SK-N-DZ (cell line): Measurements from ENCODE around the gene TTLL11.
"Not testable (repeated sequence)": the region's sequence is repeated elsewhere in the genome, so short reads cannot be mapped to it uniquely, and the experiment has no call there.

Experiments used
- DNase-seq: peaks from one replicate; pipeline ENCODE4 v3.0.0-alpha.2; 2015; ENCODE audit warnings: low spot score

TTLL11 gene

DNA sequence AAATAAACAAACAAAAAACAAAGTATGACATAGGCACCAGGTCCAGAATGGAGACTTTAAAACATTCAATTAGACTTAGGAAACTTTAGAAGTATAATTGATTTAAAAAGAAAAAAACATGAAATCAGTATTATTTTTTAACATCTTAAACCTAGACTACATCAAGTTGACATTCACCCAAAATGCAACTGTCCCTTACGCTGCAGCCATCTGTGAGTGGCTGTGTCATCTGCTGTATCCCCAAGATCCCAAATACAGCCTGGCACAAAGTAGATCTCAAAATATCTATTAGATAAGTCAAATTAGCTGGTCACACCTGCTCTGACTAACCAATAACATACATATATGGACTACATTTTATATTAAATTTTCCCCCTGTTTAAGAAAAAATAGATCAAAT is 7.8 kb downstream of the TTLL11 start:
- no peak for DNase-seq

DNA sequence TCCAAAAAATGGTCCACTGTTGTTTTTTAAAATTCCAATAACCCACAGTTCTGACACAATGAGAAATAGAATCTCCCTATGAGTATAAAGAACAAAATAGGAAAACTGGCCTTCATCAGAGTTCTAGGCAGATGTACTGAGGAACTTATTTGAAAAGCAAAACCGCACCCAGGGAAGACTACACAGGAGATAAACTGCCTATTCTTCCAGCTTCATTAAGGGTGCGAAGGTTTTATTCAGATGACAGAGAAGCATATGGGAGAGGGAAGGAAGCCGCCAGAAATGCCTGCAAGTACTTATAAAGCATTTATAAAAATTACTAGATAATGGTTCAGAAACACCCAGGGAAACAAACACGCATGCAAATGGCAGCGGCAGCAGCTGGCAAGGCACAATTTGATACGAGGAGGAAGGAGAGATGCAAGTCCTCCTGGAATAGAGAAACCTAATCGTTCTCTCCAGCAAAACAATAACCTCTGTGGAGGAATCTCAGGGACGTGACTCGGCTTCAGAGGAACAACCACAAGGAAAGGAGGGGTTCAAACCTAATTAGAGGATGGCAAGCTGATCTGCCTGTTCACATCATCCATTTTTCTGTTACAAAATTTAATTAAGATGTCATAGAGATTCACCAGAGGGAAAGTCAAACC is 9.0 kb downstream of the TTLL11 start:
- peak; percentile 87 for DNase-seq

DNA sequence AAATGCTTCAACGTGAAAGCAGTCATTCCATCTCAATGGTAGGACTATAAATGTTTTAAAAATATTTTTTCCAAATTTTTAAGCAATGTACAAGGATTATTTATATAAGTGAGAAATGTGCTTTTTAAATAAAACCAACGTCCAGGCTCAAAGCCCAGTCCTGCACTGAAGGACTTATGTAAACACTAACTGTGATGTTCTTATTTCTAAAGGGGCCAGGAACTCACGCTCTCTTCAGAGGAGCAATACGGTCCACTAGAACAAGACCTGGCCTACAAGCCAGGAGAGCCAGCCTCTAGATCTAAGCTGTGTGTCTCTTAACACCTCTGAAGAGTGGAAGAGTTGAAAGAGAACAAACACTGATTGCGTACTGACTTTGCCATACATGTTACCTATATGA is 12.1 kb downstream of the TTLL11 start:
- DNase-seq, result no peak

DNA sequence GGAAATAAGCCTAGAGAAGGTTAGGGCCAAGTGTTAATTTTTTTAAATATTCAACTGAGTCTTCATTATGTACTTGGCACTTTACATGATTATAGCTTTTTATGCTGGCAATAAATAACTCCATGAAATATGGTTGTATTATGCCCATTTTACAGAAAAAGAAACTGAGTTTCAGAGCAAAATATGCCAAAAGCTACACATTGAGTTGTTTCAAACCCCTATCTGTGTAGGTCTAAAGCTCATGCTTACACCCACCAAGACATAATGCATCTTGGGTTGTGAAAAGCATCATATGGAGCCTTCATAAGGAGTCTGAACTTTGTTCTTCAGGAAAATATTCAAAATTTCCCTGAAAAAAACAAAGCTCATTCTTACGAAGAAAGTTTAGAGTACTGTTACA is 14.6 kb downstream of the TTLL11 start:
- no peak for DNase-seq

DNA sequence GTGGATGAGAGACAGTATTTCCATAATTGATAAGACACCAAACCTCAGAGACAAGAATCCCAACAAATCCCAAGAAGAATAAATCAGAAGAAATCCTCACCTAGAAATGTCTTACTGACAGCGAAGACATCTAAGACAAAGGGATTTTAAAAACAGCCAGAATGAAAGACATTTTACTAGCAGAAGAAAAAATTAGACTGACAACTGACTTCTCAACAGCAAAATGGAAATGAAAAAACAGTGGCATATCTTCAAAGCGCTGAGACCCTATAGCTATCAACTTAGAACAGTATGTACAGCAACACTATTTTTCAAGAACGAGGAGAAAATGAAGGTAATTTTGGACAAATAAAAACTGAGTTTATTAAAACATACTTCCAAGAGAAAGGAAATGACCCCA is 16.3 kb downstream of the TTLL11 start:
- no peak for DNase-seq

DNA sequence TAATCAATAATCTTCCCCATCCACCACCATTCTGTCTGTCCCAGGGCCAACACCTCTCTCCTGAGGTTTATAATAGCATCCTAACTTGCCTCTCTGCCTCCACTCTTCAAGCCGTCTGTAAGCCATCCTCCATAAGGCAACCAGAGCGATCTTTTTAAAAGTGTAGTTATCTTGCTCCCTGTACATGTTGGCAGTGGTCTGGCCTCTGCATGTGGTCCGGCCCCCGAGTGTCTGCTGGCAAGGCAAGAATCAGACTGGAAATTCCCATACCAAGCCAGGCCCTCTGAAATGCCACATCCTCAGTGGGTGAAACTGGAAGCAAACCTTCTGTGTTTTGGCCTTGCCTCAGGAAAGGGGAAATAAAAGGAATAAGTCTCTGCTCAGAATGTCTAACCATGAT is 17.0 kb downstream of the TTLL11 start:
- DNase-seq, result no peak

DNA sequence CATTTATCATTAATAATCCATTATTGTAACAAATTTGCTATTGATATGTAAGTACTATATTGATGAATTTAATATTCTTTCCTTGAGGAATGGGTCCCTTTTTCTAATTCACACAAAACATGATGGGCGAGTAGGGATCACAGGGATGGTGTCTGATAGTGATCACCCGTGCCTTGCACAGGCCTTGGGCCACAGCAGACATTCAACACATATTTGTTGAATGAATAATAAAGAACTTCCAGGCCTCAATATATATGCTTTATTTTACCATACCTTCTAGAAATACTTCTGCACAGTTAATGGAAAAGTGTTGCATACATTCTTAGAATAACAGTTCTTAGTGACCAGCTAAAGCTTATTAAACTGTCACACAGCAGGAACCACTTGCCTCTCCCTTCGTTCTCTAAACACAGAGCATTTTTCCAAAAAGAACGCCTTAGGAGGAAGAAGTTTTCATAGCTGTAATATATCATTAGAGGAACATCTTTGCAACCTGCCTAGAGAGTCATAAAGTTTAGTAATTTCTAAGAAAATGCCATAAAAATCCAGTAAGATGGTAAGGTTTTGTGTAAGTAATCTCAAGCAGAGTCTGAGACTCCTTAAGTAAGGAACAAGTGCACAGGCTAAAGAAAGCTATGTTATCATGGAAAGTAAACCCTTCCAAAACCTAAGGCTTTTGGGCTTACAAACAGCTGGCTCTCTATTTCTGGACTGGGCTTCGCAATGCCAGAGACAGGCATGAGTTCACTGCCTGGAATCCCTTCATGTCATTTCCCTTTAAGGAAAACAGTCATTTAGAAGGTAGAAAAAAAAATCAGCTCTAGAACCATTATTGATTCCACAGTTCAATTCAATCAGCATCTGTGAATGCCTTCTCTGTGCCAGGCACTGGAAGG is 17.7 kb downstream of the TTLL11 start:
- DNase-seq, result no peak

DNA sequence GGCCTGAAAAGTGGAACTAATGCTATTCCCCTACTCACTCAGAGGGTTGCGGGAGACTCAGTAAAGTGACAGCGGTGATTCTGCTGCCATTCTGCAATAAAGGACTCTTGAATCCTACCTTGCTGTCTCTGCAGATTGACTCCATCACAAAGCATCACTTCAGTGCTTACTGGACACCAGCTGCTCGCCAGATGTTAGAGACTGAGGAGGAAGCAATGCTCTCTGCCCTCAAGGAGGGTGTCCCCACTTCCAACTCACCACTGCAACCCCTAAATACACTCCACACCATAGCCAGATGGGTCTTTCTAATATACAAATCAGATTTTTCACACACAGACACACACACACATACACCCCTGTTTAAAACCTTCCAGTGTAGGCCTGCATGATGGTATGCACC is 21.4 kb downstream of the TTLL11 start:
- DNase-seq, result no peak

DNA sequence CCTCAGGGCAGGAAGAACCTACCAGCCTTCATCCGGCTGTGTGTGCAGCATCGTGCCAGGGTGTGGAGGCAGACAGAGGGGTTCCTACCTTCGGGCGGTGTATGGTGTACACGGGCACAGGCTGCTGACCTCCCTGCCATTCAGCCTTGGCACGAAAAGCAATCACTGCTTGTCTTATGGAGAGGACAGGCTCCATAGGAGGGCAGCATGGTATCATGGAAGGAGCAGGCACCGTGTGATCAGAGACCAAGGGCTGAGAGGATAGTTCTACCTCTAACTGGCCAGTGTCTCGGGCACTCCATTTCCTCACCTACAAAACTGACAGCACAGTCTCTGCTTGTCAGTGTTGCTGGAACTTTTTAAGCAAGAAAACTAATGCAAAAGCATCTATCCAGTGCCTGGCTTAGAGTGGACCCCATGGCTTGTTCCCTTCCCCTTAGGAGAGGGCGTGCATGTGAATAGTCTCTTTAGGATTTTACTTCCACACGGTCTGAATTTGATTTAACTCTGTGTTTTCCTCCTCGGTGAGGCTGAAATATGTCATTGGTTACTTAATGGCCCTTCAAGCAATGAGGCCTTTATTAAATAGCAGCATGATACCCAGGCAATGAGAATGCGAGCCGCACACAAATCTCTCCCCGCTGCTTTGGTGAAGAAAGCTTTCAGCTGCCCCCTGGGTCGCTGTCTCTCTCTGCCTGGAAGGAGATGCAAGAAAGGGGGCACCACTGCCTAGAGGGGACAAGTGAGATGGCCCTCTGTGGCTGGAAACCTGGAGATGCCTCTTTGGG is 22.2 kb downstream of the TTLL11 start:
- no peak for DNase-seq

DNA sequence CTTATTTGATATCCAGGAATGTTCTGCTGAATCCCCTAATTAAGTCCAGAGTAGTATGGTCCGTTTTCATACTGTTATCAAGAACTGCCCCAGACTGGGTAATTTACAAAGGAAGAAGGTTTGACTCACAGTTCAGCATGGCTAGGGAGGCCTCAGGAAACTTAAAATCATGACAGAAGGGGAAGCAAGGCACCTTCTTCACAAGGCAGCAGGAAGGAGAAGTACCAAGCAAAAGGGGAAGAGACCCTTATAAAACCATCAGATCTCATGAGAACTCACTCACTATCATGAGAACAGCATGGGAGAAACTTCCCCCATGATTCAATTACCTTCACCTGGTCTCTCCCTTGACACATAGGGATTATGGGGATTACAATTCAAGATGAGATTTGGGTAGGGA is 26.4 kb downstream of the TTLL11 start:
- DNase-seq, result not testable (repeated sequence)

DNA sequence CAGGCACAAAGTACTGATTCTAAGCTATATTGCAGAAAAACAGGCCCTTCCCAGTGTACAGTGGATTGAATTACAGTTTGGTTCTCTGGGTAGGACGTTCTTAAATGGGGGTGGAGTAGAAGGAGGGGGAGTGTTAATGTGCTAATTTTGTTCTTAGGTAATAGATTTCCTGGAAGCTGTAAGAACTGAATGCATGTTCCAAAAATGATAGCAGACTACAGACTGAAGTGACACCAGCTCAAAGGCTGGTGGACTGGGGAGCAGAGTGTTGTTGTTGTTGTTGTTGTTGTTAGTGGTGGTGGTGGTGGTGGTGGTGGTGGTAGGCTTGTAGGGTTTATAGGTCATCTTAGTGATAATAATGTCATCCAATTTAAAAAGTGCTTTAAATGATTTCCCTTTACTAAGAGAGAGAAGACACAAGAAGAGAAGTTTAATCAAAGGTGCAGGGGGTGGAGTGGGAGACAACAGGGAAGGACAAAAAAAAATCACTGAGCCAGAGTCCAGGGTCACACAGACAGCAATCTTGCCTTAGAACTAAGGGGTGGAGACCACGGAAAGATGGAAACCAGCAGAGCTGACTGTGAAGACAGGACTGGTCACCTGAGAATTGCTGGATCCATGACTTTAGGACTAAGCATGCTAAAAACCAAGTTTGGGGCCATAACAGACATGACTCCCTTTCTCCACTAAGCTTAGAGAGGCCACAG is 27.0 kb downstream of the TTLL11 start:
- DNase-seq, result no peak

DNA sequence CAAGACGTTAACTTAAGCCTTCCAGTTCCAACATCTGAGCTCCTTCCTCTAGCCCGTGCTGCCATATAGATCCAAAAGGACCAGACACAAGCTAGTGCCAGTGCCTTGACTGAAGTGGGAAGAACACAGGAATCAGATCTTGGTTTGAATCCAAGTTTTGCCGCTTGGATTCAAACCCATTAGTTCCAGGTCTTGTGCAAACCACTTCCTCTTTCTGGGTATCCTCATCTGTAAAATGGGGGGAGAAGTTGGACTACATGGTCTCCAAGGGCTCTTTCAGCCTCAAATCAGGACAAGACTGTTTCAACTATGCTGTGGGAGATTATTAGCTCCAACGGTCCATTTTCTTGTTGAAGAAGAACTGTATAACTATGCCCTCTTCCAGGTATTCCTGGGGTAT is 32.6 kb downstream of the TTLL11 start:
- no peak for DNase-seq

DNA sequence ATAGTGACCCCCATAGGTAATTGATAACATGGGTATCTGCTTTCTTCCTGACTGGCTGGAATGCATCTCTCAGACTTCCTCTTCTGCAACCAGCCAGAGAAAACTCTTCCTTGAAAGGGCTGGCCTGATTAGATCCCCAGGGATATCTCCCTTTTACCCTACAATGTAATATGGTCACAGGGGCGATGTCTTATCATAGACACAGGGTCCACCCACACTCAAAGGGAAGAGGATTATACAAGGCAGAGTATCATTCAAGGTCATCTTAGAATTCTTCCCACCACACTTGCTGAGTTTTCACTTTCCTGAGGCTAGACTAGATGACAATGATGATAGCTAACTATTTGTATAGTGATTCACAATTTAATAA is 33.2 kb downstream of the TTLL11 start:
- DNase-seq, result no peak

DNA sequence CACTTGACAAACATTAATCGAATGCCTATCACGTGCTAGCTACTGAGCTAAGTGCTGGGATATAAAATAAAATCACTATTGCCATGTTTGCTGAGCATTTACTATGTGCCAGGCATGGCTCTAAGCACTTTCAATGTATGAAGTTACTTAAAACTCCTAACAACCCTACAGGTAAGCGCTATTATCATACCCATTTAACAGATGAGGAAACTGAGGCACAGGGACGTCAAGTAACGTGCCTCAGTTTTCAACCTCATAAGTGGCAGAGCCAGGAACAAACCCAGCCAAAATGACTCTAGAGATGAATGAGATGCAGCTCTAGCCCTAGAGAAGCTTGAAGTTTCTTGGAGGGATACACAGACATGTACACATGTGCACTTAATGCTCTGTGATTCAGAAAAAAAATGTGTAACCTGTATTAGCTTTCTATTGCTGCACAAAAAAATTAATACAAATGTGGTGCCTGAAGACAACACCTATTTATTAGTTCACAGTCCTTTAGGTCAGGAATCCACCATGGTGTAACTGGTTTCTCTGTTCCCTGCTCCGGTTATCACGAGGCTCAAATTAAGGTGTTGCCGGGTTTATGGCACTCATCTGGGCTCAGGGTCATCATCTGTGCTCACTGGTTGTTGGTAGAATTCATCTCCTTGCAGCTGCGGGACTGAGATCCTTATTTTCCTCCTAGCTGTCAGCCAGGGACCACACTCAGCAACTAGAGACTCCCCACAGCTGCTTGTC is 33.7 kb downstream of the TTLL11 start:
- no peak for DNase-seq

DNA sequence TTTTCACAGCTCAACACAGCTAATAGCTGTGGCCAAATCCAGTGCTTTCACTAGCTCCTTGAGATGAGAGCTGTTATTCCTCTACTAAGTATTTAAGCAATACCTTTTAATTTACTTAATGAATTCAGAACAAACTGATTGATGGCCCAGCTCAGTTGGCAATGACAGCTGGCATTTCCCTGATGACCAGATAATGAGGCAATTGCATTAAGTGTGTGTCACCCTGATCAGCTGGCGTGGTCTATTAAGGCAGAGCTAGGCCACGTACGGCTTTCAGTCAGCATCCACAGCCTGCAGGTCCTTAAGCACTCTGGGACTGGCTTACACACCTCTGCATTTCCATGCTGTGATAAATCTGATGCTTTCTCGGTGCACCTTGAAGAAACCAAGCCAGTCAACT is 34.4 kb downstream of the TTLL11 start:
- DNase-seq, result peak; percentile 73

DNA sequence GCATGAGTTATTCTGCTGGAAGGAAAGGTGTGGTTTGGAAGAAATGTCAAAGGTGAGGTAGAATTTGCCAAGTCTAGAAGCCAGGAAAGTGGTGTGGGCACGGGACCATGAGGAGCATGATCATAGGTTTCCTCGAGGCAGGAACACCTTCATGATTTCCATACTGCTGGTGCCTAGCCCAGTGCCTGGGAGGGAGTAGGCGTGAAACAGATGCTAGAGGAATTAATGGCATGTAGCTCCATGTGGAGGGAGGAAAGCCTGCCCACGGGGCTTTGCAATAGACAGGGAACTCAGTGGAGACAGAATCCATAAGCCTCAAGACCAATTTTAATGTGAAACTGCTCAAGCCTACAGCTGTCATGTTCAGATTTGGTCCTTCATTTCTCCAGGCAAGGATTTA is 35.1 kb downstream of the TTLL11 start:
- DNase-seq, result no peak

DNA sequence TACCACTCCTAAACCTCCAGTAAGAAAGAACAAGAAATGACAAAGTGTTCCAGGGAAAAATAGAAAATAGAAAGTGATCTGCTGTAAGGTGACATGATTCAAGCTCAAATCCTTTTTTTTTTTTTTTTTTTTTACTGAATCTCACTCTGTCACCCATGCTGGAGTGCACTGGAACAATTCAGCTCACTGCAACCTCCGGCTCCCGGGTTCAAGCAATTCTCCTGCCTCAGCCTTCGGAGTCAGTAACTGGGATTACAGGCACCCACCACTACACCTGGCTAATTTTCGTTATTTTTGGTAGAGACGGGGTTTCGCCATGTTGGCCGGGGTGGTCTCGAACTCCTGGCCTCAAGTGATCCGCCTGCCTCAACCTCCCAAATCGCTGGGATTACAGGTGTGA is 35.9 kb downstream of the TTLL11 start:
- no peak for DNase-seq

DNA sequence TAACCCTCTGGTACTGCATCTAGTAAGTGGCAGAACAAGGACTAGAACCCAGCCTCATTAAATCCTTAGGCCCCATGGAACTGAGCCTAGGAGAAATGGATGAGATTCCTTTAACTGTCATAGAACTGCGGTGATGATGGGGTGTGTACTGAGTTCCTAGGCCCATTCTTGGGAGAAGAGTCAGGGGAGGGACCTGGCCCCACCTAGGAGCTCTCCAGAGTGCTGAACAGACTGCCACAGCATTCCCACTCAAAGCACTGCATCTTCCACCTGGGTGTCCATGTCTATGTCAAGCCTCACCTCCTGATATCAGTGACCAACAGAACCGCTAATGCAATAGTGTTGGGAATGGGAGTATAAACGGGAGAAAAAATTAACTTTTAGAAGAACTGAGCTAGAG is 36.6 kb downstream of the TTLL11 start:
- DNase-seq, result no peak

DNA sequence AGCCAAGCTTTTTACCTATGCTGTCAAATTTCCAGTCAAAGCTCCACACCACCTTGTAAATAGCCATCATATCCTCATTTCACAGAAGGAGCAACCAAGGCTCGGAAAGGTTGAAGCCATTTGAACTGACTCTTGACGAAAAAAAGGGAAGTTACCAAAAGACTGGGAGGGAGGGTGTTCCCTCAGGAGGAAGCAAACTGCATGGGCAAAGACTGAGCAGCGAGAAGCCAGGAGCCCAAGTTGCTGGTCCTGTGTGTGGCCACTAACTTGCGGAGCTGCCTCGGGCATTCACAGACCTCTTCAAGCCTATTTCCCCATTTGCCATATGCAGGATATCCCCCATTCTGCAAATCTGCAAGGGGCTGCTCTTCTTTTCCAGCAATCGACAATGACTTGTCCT is 37.4 kb downstream of the TTLL11 start:
- DNase-seq, result no peak

DNA sequence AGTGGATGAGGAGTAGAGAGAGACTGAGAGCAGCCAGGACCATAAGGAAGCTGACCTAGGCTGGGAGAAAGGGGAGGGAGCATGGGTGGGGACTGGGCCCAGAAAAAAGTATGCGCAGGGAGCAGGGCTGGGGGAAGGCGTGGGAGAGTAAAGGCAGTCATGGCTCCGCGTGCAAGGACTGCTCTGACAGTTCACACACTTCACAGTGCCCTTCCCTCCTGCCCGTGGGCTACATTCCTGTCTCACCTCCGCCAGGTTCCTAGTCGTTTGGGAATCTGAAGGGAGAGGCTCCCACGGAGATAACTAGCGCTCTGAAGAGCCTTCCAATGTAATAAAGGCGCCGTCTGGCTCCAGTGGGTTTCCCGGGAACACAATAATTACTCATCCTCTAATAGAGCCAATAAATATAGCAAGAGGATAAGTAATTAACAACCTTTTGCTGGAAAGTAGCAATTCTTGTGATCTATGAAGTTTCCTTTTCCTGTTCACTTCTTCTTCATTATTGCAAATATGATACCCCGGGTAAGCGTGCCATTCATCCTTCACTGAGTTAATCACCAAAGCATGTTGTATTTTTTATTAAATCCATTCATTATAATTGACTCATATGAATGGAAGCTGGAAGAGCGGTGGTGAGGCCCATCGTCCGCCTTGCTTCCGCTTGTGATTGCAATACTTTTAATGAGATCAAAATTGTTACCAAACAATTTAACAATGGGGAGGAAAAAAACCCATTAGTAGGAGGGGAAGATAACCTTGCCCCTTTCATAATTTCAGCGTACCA is 39.3 kb downstream of the TTLL11 start:
- DNase-seq, result no peak
